Keratinocyte (primary cell): ENCODE results near the gene CTNNA2.

Experiments
- EZH2 ChIP-seq: IDR thresholded peaks from one replicate; pipeline ENCODE4 v1.6.1; 2012; ENCODE audit warnings: inconsistent platforms, mild to moderate bottlenecking, low read length, moderate library complexity
- TF ChIP-seq, protein P1 (sequence below), 3 experiments: IDR thresholded peaks in 1 of 3; conservative IDR thresholded peaks in 1 of 3; optimal IDR thresholded peaks in 1 of 3; 2 replicates in 2 of 3; 3 replicates in 1 of 3; pipeline versions ENCODE3 to v1.5.1; 2011; ENCODE audit warnings: low read length in 3 of 3, mild to moderate bottlenecking in 3 of 3, moderate library complexity in 2 of 3, control low read depth in 1 of 3, inconsistent platforms in 1 of 3; ENCODE audit not compliant: insufficient read depth in 2 of 3; ENCODE audit errors: extremely low read depth in 1 of 3

GRCh38 chr2:79593237-79593867, 80.5 kb downstream of the CTNNA2 start:
- no peak for TF ChIP-seq EZH2
- TF ChIP-seq, protein P1, sequence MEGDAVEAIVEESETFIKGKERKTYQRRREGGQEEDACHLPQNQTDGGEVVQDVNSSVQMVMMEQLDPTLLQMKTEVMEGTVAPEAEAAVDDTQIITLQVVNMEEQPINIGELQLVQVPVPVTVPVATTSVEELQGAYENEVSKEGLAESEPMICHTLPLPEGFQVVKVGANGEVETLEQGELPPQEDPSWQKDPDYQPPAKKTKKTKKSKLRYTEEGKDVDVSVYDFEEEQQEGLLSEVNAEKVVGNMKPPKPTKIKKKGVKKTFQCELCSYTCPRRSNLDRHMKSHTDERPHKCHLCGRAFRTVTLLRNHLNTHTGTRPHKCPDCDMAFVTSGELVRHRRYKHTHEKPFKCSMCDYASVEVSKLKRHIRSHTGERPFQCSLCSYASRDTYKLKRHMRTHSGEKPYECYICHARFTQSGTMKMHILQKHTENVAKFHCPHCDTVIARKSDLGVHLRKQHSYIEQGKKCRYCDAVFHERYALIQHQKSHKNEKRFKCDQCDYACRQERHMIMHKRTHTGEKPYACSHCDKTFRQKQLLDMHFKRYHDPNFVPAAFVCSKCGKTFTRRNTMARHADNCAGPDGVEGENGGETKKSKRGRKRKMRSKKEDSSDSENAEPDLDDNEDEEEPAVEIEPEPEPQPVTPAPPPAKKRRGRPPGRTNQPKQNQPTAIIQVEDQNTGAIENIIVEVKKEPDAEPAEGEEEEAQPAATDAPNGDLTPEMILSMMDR (optimal IDR thresholded peaks at IDR 0.05 in 1 of 3, IDR thresholded peaks at IDR 0.05 in 1 of 3, conservative IDR thresholded peaks at IDR 0.05 in 1 of 3; ENCODE audit: extremely low read depth in 1 of 3, insufficient read depth in 2 of 3, low read length in 3 of 3): no peak
